HepG2 (cell line): ENCODE data around the gene TMEM39B.
"Not testable (repeated sequence)": the region's sequence is repeated elsewhere in the genome, so short reads cannot be mapped to it uniquely, and the experiment has no call there.

ENCODE experiments used
- CENPT ChIP-seq: sonication (generic); formaldehyde crosslinking; IDR thresholded peaks from 2 replicates; pipeline ENCODE4 v1.8.0; 2022; ENCODE audit warnings: low read depth, mild to moderate bottlenecking, moderate library complexity, missing genetic modification reagents
- ELF1 ChIP-seq: sonication (generic); formaldehyde crosslinking; IDR thresholded peaks from 2 replicates; pipeline ENCODE4 v1.4.0; 2020; ENCODE audit warnings: missing genetic modification reagents
- POLR2A ChIP-seq, 2 experiments: IDR thresholded peaks; 2 replicates each; pipeline ENCODE4 v1.6.1; 2011; ENCODE audit warnings: low read depth in 2 of 2, low read length in 2 of 2, mild to moderate bottlenecking in 1 of 2, moderate library complexity in 1 of 2; ENCODE audit not compliant: insufficient read depth in 1 of 2

DNA sequence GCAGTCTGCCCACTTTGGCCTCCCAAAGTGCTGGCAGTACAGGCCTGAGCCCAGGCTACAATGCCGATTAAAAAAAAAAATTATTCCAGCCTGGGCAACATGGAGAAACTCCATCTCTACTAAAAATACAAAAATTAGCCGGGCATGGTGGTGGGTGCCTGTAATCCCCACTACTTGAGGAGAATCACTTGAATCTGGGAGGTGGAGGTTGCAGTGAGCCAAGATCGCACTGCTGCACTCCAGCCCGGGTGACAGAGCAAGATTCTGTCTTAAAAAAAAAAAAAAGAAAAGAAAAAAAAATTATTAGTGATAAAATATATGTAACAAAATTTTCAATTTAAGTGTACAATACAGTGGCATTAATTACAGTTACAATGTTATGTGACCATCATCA, 70.6 kb downstream of the TMEM39B start:
- TF ChIP-seq CENPT (CRISPR knock-in tag); POLR2A (IDR thresholded peaks at IDR 0.05; ENCODE audit: insufficient read depth in 1 of 2, low read depth in 2 of 2, low read length in 2 of 2); ELF1 (CRISPR knock-in tag): not testable (repeated sequence)
